Upper lobe of left lung (tissue), 4 donors: ENCODE results near the gene BNIP2.
"Not testable (repeated sequence)": the region's sequence is repeated elsewhere in the genome, so short reads cannot be mapped to it uniquely, and the experiment has no call there.

ENCODE experiments used
- CTCF ChIP-seq, 6 experiments: fragments of 450-650 bp in 4 of 6; fragments of 200-600 bp in 2 of 6; sonication (generic) in 2 of 6; IDR thresholded peaks; one replicate each; pipeline ENCODE4 v1.5.1; 2016 to 2019; ENCODE audit warnings: antibody characterized with exemption in 6 of 6
- POLR2A ChIP-seq, 4 donors: fragments of 450-650 bp; IDR thresholded peaks; one replicate each; pipeline ENCODE4 v1.5.1; 2016 to 2017; ENCODE audit warnings: antibody characterized with exemption in 4 of 4, mild to moderate bottlenecking in 2 of 4

GRCh38 chr15:59698065-59698464 is 8.9 kb upstream of the BNIP2 start:
- not testable (repeated sequence) for TF ChIP-seq CTCF, POLR2A (IDR thresholded peaks at IDR 0.05)
